GM23338 (cell line): ENCODE measurements around the gene SEMA3C. TPM values are rescaled to one million over a fixed set of nuclear protein-coding genes. Genes with fewer than 3 reads are reported as not detected.

Experiments
- ATAC-seq: fragments of 200-7000 bp; cut with Tn5 transposase; 3 replicates; pipeline ENCODE4 v1.9.1; 2020
- DNase-seq: peaks from one replicate; pipeline ENCODE4 v3.0.0-alpha.2; 2015; ENCODE audit warnings: low spot score
- H2AFZ ChIP-seq: fragments of 200-600 bp; sonication (generic); 2 replicates; pipeline ENCODE4 v1.8.0; 2016; ENCODE audit warnings: antibody characterized with exemption, mild to moderate bottlenecking, moderate library complexity
- H3F3A ChIP-seq: fragments of 200-600 bp; sonication (generic); replicated peaks from 2 replicates; pipeline ENCODE4 v1.8.0; 2017; ENCODE audit warnings: antibody characterized with exemption, mixed run types, low read depth
- H3K27ac ChIP-seq: fragments of 200-600 bp; sonication (generic); 2 replicates; pipeline ENCODE4 v1.6.1; 2016; ENCODE audit warnings: low read depth
- H3K27me3 ChIP-seq: fragments of 200-600 bp; sonication (generic); 2 replicates; pipeline ENCODE4 v1.8.0; 2016; ENCODE audit warnings: mild to moderate bottlenecking, mixed run types, moderate library complexity; ENCODE audit not compliant: insufficient read depth
- H3K36me3 ChIP-seq: fragments of 200-600 bp; sonication (generic); 2 replicates; pipeline ENCODE4 v1.8.0; 2016; ENCODE audit warnings: mild to moderate bottlenecking; ENCODE audit not compliant: insufficient read depth
- H3K4me1 ChIP-seq: fragments of 200-600 bp; sonication (generic); 2 replicates; pipeline ENCODE4 v1.8.0; 2016; ENCODE audit warnings: mild to moderate bottlenecking, moderate library complexity; ENCODE audit not compliant: insufficient read depth
- H3K4me2 ChIP-seq: fragments of 200-600 bp; sonication (generic); 2 replicates; pipeline ENCODE4 v1.7.1; 2017; ENCODE audit warnings: mixed run types
- H3K4me3 ChIP-seq: fragments of 200-600 bp; sonication (generic); 2 replicates; pipeline ENCODE4 v1.6.1; 2016; ENCODE audit warnings: mixed run types
- H3K79me2 ChIP-seq: fragments of 200-600 bp; sonication (generic); replicated peaks from 2 replicates; pipeline ENCODE4 v1.8.0; 2017; ENCODE audit warnings: mild to moderate bottlenecking; ENCODE audit not compliant: insufficient read depth
- H3K9me2 ChIP-seq: fragments of 200-600 bp; sonication (generic); 2 replicates; pipeline ENCODE4 v1.8.0; 2017; ENCODE audit not compliant: insufficient read depth
- H4K20me1 ChIP-seq: fragments of 200-600 bp; sonication (generic); replicated peaks from 2 replicates; pipeline ENCODE4 v1.8.0; 2017; ENCODE audit warnings: mild to moderate bottlenecking; ENCODE audit not compliant: insufficient read depth
- H3K27ac Mint-ChIP-seq: 2 replicates; pipeline ENCODE4 v1.8.0; 2020; ENCODE audit warnings: inconsistent platforms, mild to moderate bottlenecking, moderate library complexity, mixed read lengths
- H3K27me3 Mint-ChIP-seq: 3 replicates; pipeline ENCODE4 v1.8.0; 2022; ENCODE audit warnings: low read depth, mild to moderate bottlenecking, moderate library complexity, mixed read lengths, inconsistent platforms; ENCODE audit not compliant: insufficient read depth, poor library complexity
- H3K36me3 Mint-ChIP-seq: 3 replicates; pipeline ENCODE4 v1.8.0; 2021; ENCODE audit warnings: low read depth, mild to moderate bottlenecking, inconsistent platforms, moderate library complexity, mixed read lengths
- H3K4me1 Mint-ChIP-seq: 3 replicates; pipeline ENCODE4 v1.8.0; 2020; ENCODE audit warnings: mild to moderate bottlenecking, inconsistent platforms, mixed read lengths
- H3K4me3 Mint-ChIP-seq: 3 replicates; pipeline ENCODE4 v1.8.0; 2021; ENCODE audit warnings: moderate library complexity, mild to moderate bottlenecking, inconsistent platforms, mixed read lengths
- H3K9me3 Mint-ChIP-seq: 3 replicates; pipeline ENCODE4 v1.8.0; 2020; ENCODE audit warnings: moderate library complexity, mild to moderate bottlenecking, inconsistent platforms, mixed read lengths
- CREB1 ChIP-seq: fragments of 250-450 bp; sonication (Bioruptor Pico); IDR thresholded peaks from 2 replicates; pipeline ENCODE4 v1.5.0; 2020; ENCODE audit warnings: low read depth, mild to moderate bottlenecking, moderate library complexity
- EZH2phosphoT487 ChIP-seq: fragments of 200-600 bp; sonication (generic); IDR thresholded peaks from one replicate; pipeline ENCODE4 v1.8.1; 2018; ENCODE audit warnings: antibody characterized with exemption; ENCODE audit not compliant: unreplicated experiment
- JUNB ChIP-seq: IDR thresholded peaks from one replicate; pipeline ENCODE4 v1.6.1; 2016; ENCODE audit warnings: antibody characterized with exemption; ENCODE audit not compliant: unreplicated experiment
- NANOG ChIP-seq: IDR thresholded peaks from 2 replicates; pipeline ENCODE4 v1.6.1; 2016; ENCODE audit warnings: antibody characterized with exemption, borderline replicate concordance
- POLR2AphosphoS5 ChIP-seq: IDR thresholded peaks from 2 replicates; pipeline ENCODE4 v1.6.1; 2016; ENCODE audit warnings: antibody characterized with exemption, low read depth
- STAT1 ChIP-seq: IDR thresholded peaks from one replicate; pipeline ENCODE4 v1.6.1; 2016; ENCODE audit warnings: antibody characterized with exemption; ENCODE audit not compliant: unreplicated experiment
- ZNF114 ChIP-seq: fragments of 250-450 bp; sonication (Bioruptor Pico); IDR thresholded peaks from 2 replicates; pipeline ENCODE4 v1.5.0; 2020; ENCODE audit warnings: mild to moderate bottlenecking, moderate library complexity
- ZNF331 ChIP-seq: fragments of 250-450 bp; sonication (Bioruptor Pico); IDR thresholded peaks from 2 replicates; pipeline ENCODE4 v1.5.0; 2020; ENCODE audit warnings: low read depth, mild to moderate bottlenecking, moderate library complexity
- polyA plus RNA-seq: library from polyadenylated mRNA; unstranded; fragments of >200 nt; fragmentation: Nextera tagmentation; extraction: Ambion mirVana; gene quantifications from 2 replicates; pipeline ENCODE4 v1.2.1, GENCODE V29; 2016
- total RNA-seq: library from RNA; depleted of rRNA; stranded (reverse); fragments of >200 nt; shearing (Covaris generic); gene quantifications from 2 replicates; pipeline ENCODE4 v1.2.3, GENCODE V29; 2014
- TF ChIP-seq, protein P1 (sequence below): fragments of 250-450 bp; sonication (Bioruptor Pico); IDR thresholded peaks from 2 replicates; pipeline ENCODE4 v1.5.0; 2020; ENCODE audit warnings: mild to moderate bottlenecking, moderate library complexity
- TF ChIP-seq, protein P2 (sequence below), 2 experiments: fragments of 200-600 bp in 1 of 2; sonication (generic) in 1 of 2; conservative IDR thresholded peaks; 2 replicates each; pipeline versions ENCODE4 v1.5.1 to v1.6.1; 2016 to 2017; ENCODE audit warnings: antibody characterized with exemption in 2 of 2, low read depth in 2 of 2, mild to moderate bottlenecking in 2 of 2, moderate library complexity in 1 of 2
- TF ChIP-seq, protein P3 (sequence below): IDR thresholded peaks from 2 replicates; pipeline ENCODE4 v1.6.1; 2016; ENCODE audit warnings: antibody characterized with exemption
- TF ChIP-seq, protein P4 (sequence below): IDR thresholded peaks from one replicate; pipeline ENCODE4 v1.6.1; 2018; ENCODE audit warnings: antibody characterized with exemption; ENCODE audit not compliant: unreplicated experiment

The SEMA3C gene
- total and polyA plus RNA-seq, 2 experiments from 2014 or later = 1.0 to 3.5 TPM

DNA sequence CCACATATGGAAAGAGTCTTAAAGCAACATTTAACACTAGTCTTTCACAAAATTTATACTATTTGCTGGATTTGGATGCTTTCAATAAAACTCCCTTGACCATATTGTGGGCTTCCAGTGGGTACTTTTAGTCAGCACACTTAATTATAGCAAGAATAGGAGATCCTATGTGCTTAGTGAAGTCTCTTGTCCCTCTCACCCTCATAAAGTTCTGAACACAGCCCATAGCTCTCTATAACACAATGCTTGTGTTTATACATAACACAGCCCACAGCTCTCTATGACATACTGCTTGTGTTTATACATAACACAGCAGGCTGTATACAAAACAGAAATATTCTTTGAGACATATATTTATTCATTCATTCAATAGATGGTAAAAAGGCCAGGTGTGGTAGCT, 79.0 kb downstream of the SEMA3C start (continued):
- TF ChIP-seq, protein P1, sequence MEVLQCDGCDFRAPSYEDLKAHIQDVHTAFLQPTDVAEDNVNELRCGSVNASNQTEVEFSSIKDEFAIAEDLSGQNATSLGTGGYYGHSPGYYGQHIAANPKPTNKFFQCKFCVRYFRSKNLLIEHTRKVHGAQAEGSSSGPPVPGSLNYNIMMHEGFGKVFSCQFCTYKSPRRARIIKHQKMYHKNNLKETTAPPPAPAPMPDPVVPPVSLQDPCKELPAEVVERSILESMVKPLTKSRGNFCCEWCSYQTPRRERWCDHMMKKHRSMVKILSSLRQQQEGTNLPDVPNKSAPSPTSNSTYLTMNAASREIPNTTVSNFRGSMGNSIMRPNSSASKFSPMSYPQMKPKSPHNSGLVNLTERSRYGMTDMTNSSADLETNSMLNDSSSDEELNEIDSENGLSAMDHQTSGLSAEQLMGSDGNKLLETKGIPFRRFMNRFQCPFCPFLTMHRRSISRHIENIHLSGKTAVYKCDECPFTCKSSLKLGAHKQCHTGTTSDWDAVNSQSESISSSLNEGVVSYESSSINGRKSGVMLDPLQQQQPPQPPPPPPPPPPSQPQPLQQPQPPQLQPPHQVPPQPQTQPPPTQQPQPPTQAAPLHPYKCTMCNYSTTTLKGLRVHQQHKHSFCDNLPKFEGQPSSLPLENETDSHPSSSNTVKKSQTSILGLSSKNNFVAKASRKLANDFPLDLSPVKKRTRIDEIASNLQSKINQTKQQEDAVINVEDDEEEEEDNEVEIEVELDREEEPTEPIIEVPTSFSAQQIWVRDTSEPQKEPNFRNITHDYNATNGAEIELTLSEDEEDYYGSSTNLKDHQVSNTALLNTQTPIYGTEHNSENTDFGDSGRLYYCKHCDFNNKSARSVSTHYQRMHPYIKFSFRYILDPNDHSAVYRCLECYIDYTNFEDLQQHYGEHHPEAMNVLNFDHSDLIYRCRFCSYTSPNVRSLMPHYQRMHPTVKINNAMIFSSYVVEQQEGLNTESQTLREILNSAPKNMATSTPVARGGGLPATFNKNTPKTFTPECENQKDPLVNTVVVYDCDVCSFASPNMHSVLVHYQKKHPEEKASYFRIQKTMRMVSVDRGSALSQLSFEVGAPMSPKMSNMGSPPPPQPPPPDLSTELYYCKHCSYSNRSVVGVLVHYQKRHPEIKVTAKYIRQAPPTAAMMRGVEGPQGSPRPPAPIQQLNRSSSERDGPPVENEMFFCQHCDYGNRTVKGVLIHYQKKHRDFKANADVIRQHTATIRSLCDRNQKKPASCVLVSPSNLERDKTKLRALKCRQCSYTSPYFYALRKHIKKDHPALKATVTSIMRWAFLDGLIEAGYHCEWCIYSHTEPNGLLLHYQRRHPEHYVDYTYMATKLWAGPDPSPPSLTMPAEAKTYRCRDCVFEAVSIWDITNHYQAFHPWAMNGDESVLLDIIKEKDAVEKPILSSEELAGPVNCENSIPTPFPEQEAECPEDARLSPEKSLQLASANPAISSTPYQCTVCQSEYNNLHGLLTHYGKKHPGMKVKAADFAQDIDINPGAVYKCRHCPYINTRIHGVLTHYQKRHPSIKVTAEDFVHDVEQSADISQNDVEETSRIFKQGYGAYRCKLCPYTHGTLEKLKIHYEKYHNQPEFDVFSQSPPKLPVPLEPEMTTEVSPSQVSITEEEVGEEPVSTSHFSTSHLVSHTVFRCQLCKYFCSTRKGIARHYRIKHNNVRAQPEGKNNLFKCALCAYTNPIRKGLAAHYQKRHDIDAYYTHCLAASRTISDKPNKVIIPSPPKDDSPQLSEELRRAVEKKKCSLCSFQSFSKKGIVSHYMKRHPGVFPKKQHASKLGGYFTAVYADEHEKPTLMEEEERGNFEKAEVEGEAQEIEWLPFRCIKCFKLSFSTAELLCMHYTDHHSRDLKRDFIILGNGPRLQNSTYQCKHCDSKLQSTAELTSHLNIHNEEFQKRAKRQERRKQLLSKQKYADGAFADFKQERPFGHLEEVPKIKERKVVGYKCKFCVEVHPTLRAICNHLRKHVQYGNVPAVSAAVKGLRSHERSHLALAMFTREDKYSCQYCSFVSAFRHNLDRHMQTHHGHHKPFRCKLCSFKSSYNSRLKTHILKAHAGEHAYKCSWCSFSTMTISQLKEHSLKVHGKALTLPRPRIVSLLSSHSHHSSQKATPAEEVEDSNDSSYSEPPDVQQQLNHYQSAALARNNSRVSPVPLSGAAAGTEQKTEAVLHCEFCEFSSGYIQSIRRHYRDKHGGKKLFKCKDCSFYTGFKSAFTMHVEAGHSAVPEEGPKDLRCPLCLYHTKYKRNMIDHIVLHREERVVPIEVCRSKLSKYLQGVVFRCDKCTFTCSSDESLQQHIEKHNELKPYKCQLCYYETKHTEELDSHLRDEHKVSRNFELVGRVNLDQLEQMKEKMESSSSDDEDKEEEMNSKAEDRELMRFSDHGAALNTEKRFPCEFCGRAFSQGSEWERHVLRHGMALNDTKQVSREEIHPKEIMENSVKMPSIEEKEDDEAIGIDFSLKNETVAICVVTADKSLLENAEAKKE (CRISPR knock-in tag) = no peak
- TF ChIP-seq CREB1 (CRISPR knock-in tag) = no peak
- TF ChIP-seq ZNF114 = no peak
- no peak for TF ChIP-seq ZNF331

DNA sequence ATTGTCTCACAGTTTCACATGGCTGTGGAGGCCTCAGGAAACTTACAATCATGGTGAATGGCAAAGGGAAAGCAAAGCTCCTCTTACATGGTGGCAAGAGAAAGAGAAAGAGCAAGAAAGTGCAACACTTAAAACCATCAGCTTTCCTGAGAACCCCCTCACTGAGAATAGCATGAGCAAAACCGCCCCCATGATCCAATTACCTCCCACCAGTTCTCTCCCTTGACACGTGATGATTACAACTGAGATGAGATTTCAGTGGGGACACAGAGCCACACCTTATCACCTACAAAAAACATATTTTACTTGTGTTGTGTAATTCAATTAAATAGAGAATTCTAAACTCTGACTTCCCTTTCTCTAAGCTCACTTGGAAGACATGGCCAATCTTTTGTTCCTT, 80.2 kb downstream of the SEMA3C start:
- H3K27ac Mint-ChIP-seq = no peak overlapping the region
- H3K9me3 Mint-ChIP-seq = no peaks in the 10 kb centered on the region
- H3K79me2 ChIP-seq = no peaks in the 10 kb centered on the region
- H3K36me3 Mint-ChIP-seq = no peaks in the 10 kb centered on the region
- H3K27me3 Mint-ChIP-seq = no peaks in the 10 kb centered on the region
- H3K4me3 Mint-ChIP-seq = no peak overlapping the region
- no peaks in the 10 kb centered on the region for H3F3A ChIP-seq
- peaks cover 19% of the 10 kb centered on the region for H3K4me1 ChIP-seq
- H3K4me2 ChIP-seq = no peak overlapping the region
- TF ChIP-seq JUNB (no peak), EZH2phosphoT487 (no peak), ZNF114 (no peak), ZNF331 (no peak), CREB1 (CRISPR knock-in tag) (no peak), POLR2AphosphoS5 (no peak), STAT1 (no peak), NANOG (no peak)
- TF ChIP-seq, protein P2, sequence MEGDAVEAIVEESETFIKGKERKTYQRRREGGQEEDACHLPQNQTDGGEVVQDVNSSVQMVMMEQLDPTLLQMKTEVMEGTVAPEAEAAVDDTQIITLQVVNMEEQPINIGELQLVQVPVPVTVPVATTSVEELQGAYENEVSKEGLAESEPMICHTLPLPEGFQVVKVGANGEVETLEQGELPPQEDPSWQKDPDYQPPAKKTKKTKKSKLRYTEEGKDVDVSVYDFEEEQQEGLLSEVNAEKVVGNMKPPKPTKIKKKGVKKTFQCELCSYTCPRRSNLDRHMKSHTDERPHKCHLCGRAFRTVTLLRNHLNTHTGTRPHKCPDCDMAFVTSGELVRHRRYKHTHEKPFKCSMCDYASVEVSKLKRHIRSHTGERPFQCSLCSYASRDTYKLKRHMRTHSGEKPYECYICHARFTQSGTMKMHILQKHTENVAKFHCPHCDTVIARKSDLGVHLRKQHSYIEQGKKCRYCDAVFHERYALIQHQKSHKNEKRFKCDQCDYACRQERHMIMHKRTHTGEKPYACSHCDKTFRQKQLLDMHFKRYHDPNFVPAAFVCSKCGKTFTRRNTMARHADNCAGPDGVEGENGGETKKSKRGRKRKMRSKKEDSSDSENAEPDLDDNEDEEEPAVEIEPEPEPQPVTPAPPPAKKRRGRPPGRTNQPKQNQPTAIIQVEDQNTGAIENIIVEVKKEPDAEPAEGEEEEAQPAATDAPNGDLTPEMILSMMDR (conservative IDR thresholded peaks at IDR 0.05; ENCODE audit: low read depth in 2 of 2) = no peak
- TF ChIP-seq, protein P3, sequence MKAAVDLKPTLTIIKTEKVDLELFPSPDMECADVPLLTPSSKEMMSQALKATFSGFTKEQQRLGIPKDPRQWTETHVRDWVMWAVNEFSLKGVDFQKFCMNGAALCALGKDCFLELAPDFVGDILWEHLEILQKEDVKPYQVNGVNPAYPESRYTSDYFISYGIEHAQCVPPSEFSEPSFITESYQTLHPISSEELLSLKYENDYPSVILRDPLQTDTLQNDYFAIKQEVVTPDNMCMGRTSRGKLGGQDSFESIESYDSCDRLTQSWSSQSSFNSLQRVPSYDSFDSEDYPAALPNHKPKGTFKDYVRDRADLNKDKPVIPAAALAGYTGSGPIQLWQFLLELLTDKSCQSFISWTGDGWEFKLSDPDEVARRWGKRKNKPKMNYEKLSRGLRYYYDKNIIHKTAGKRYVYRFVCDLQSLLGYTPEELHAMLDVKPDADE = no peak
- TF ChIP-seq, protein P4, sequence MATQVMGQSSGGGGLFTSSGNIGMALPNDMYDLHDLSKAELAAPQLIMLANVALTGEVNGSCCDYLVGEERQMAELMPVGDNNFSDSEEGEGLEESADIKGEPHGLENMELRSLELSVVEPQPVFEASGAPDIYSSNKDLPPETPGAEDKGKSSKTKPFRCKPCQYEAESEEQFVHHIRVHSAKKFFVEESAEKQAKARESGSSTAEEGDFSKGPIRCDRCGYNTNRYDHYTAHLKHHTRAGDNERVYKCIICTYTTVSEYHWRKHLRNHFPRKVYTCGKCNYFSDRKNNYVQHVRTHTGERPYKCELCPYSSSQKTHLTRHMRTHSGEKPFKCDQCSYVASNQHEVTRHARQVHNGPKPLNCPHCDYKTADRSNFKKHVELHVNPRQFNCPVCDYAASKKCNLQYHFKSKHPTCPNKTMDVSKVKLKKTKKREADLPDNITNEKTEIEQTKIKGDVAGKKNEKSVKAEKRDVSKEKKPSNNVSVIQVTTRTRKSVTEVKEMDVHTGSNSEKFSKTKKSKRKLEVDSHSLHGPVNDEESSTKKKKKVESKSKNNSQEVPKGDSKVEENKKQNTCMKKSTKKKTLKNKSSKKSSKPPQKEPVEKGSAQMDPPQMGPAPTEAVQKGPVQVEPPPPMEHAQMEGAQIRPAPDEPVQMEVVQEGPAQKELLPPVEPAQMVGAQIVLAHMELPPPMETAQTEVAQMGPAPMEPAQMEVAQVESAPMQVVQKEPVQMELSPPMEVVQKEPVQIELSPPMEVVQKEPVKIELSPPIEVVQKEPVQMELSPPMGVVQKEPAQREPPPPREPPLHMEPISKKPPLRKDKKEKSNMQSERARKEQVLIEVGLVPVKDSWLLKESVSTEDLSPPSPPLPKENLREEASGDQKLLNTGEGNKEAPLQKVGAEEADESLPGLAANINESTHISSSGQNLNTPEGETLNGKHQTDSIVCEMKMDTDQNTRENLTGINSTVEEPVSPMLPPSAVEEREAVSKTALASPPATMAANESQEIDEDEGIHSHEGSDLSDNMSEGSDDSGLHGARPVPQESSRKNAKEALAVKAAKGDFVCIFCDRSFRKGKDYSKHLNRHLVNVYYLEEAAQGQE = no peak
- ATAC-seq (no peak), DNase-seq (no peak)
- no peaks in the 10 kb centered on the region for H3K9me2 ChIP-seq
- no peaks in the 10 kb centered on the region for H3K36me3 ChIP-seq
- H3K4me3 ChIP-seq = no peak overlapping the region
- no peaks in the 10 kb centered on the region for H4K20me1 ChIP-seq
- peaks cover 21% of the 10 kb centered on the region for H3K4me1 Mint-ChIP-seq
- no peak overlapping the region for H3K27ac ChIP-seq
- no peaks in the 10 kb centered on the region for H3K27me3 ChIP-seq
- no peak overlapping the region for H2AFZ ChIP-seq
